Thyroid gland (tissue), 4 donors: Measurements from ENCODE around the gene HEXD. TPM values are rescaled to one million over a fixed set of nuclear protein-coding genes. Genes with fewer than 3 reads are reported as not detected.

ENCODE experiments used
- DNase-seq, 2 donors: peaks; one replicate each; pipeline ENCODE4 v3.0.0-alpha.2; 2019
- H3K27ac ChIP-seq, 3 donors: fragments of 200-600 bp; sonication (generic); 1 replicate in 2 of 3; 2 replicates in 1 of 3; pipeline ENCODE4 v1.5.1; 2016 to 2019; ENCODE audit warnings: mild to moderate bottlenecking in 1 of 3, moderate library complexity in 1 of 3
- H3K27me3 ChIP-seq: fragments of 200-600 bp; sonication (generic); one replicate; pipeline ENCODE4 v1.5.1; 2019
- H3K36me3 ChIP-seq, 2 donors: fragments of 200-600 bp; sonication (generic); one replicate each; pipeline ENCODE4 v1.5.1; 2016 to 2019
- H3K4me1 ChIP-seq, 2 donors: fragments of 200-600 bp; sonication (generic); one replicate each; pipeline ENCODE4 v1.5.1; 2017 to 2019
- H3K4me3 ChIP-seq, 3 donors: fragments of 200-600 bp; sonication (generic); replicated peaks in 1 of 3; 1 replicate in 2 of 3; 2 replicates in 1 of 3; pipeline ENCODE4 v1.5.1; 2016; ENCODE audit warnings: mild to moderate bottlenecking in 1 of 3
- H3K9me3 ChIP-seq: fragments of 200-600 bp; sonication (generic); one replicate; pipeline ENCODE4 v1.5.1; 2017
- CTCF ChIP-seq, 6 experiments: fragments of 200-600 bp in 3 of 6; fragments of 450-650 bp in 3 of 6; sonication (generic) in 3 of 6; IDR thresholded peaks; one replicate each; pipeline ENCODE4 v1.5.1; 2016 to 2019; ENCODE audit warnings: antibody characterized with exemption in 6 of 6, mild to moderate bottlenecking in 2 of 6, inconsistent platforms in 1 of 6, moderate library complexity in 1 of 6
- POLR2A ChIP-seq, 2 donors: fragments of 450-650 bp; IDR thresholded peaks; one replicate each; pipeline ENCODE4 v1.6.1; 2017; ENCODE audit warnings: antibody characterized with exemption in 2 of 2, mild to moderate bottlenecking in 2 of 2, moderate library complexity in 1 of 2
- WGBS, 2 donors: methylation state at CpG; one replicate each; pipeline ENCODE4 v1.1.5; 2017; 5-methylcytosine and 5-hydroxymethylcytosine counted together
- intact Hi-C: fragments of 100-400 bp; cut with DNase I; formaldehyde crosslinking; loops from one replicate; pipeline ENCODE4 v1.15.1; 2023
- total RNA-seq, 4 donors: library from RNA; depleted of rRNA; stranded (reverse); fragments of >200 nt; gene quantifications; one replicate each; pipeline ENCODE4 v1.2.3, GENCODE V29; 2016

Gene HEXD
- total RNA-seq, 4 donors from 2014 or later, result 33.2 to 72.7 (median 40.9) TPM

DNA sequence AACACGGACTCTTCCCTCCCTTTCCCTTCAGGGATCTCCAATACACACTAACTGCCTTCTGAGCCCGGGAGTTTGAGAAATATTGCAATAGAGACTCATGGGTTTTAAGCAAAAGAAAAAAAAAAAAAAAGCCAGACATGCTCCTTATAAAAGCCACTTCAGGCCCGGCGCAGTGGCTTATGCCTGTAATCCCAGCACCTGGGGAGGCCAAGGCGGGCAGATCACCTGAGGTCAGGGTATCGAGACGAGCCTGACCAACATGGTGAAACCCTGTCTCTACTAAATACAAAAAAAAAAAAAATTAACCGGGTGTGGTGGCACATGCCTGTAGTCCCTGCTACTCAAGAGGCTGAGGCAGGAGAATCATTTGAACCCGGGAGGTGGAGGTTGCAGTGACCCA, 2.4 kb upstream of the HEXD start:
- peaks cover 12 to 22% of the 10 kb centered on the region in 2 donors for H3K4me1 ChIP-seq
- TF ChIP-seq POLR2A (IDR thresholded peaks at IDR 0.05) (no peak), CTCF (IDR thresholded peaks at IDR 0.05) (no peak)
- intact Hi-C loops, result loop anchor here (2.0 to 10.0 kb wide), 2 partner anchors 63 to 79 kb away; no protein-coding TSS in a partner anchor
- 90 to 91% methylated on average over 9 of the region's 9 CpGs for WGBS, 2 donors
- H3K36me3 ChIP-seq, result no peaks in the 10 kb centered on the region
- no peak for DNase-seq
- H3K27me3 ChIP-seq, result no peaks in the 10 kb centered on the region
- no peaks in the 10 kb centered on the region for H3K9me3 ChIP-seq
- no peak overlapping the region for H3K4me3 ChIP-seq
- H3K27ac ChIP-seq, result no peak overlapping the region

DNA sequence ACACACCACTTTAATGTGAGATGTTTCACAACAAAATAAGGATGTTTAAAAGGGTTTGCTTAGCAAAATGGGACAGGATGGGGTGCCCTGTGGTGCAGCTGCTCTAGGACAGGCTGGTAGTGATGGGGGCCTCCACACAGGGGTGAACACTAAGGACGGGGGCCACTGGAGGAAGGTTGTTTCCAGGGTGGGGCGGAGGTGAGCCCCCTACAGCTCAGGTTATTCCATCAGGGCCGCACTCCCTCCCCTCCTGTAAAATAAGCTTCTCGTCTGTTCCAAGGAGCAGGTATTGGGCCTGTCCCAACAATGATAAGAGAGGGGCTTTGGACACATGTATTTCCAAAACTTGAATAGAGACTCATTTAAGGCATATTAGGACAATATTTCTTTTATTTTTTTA, 1.9 kb upstream of the HEXD start:
- 84 to 96% methylated on average over 4 of the region's 4 CpGs for WGBS, 2 donors
- peaks cover 12 to 22% of the 10 kb centered on the region in 2 donors for H3K4me1 ChIP-seq
- no peaks in the 10 kb centered on the region for H3K36me3 ChIP-seq
- TF ChIP-seq CTCF (IDR thresholded peaks at IDR 0.05) (no peak), POLR2A (IDR thresholded peaks at IDR 0.05) (no peak)
- H3K27me3 ChIP-seq, result no peaks in the 10 kb centered on the region
- no peak for DNase-seq
- no peak overlapping the region for H3K27ac ChIP-seq
- intact Hi-C loops, result loop anchor here (10.0 kb wide), 1 partner anchor 79 kb away; no protein-coding TSS in a partner anchor
- no peak overlapping the region for H3K4me3 ChIP-seq
- no peaks in the 10 kb centered on the region for H3K9me3 ChIP-seq

DNA sequence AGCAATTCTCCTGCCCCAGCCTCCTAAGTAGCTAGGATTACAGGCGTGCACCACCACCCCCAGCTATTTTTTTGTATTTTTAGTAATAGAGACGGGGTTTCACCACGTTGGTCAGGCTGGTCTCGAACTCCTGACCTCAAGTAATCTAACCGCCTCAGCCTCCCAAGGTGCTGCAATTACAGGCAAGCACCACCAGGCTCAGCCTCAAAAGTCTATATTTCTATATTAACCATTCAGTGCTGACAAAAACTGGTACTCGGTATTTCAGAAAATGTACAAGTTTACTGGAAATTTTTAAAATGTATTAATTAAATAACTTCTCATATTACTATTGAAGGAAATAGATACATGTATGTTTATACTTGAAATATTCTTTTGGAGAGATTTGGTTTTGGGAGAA, 1.4 kb upstream of the HEXD start:
- no peaks in the 10 kb centered on the region for H3K9me3 ChIP-seq
- intact Hi-C loops, result loop anchor here (10.0 kb wide), 1 partner anchor 78 kb away; no protein-coding TSS in a partner anchor
- H3K4me3 ChIP-seq, result no peak overlapping the region
- no peaks in the 10 kb centered on the region for H3K36me3 ChIP-seq
- no peaks in the 10 kb centered on the region for H3K27me3 ChIP-seq
- peaks cover 12 to 21% of the 10 kb centered on the region in 2 donors for H3K4me1 ChIP-seq
- no peak overlapping the region for H3K27ac ChIP-seq
- TF ChIP-seq CTCF (IDR thresholded peaks at IDR 0.05) (no peak), POLR2A (IDR thresholded peaks at IDR 0.05) (no peak)
- no peak for DNase-seq
- WGBS, 2 donors, result 90 to 92% methylated on average over 6 of the region's 6 CpGs

DNA sequence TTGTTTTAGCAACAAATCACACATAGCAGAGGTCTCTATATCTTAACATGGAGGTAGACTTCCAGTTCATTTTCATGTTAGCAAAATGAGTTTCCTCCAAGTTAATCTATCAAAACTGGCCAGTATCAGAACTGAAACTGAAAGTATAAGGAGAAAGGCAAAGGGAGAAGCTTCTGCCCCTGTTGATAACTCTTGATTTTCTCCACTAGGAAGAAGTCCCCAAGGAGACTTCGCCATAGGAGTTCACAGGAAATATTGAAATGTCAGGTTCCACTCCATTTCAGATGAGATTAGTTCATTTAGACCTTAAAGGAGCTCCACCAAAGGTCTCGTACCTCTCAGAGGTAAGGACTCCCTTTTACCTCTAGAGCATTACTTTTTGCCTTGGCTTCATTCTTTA, 1.4 kb downstream of the HEXD start:
- no peak overlapping the region for H3K27ac ChIP-seq
- intact Hi-C loops, result loop anchor here (10.0 kb wide), 1 partner anchor 75 kb away; no protein-coding TSS in a partner anchor

More for the DNA sequence above, 1.4 kb downstream of the HEXD start:
- whole genome bisulfite sequencing, 2 donors, result 87 to 91% methylated on average over 2 of the region's 2 CpGs
- DNase-seq, result no peak
- no peak for TF ChIP-seq POLR2A (IDR thresholded peaks at IDR 0.05)
- no peak for TF ChIP-seq CTCF (IDR thresholded peaks at IDR 0.05)
- Histone ChIP-seq H3K4me3 (no peak overlapping the region), H3K4me1 (peaks cover 10 to 17% of the 10 kb centered on the region in 2 donors), H3K36me3 (no peaks in the 10 kb centered on the region), H3K27me3 (no peaks in the 10 kb centered on the region), H3K9me3 (no peaks in the 10 kb centered on the region)
